NCI-H2081 (cell line): ENCODE results near the gene ABHD12.

Source experiments
- DNase-seq, 2 experiments: peaks; one replicate each; lab custom pipeline; 2025; lab: John Stamatoyannopoulos, UW

ABHD12 gene

DNA sequence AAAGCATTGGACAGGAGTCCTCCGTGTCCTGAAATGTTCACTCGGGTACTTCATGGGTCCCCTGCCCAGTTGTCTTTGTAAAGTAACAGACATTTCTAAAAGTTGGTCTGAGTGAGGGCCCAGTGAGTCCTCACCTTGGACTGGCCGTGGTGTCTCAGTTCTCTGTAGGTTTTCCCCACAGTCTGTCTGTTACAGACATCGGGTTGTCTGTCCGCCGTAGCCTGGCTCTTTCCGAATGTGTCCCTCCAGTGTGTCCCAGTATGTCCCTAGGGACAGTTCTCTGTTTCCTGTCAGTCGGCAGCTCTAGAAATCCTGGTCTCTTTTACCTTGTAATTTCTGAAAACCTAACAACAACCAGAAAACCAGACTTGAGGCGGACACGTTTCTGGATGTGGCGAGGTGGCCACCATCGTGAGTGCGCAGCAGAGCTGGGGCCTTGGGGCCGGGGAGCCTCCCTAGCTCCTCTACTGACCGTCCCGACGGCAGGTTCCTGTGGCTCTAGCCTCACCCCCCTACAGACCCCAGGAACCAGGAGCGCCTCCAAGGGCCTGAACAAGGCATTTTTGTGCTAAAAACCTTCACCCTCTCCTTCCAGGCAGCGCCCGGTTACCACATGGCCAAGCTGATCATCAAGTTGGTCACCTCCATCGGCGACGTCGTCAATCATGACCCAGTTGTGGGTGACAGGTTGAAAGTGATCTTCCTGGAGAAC lies 100.6 kb downstream of the ABHD12 start:
- no peak for DNase-seq

- no peak for DNase-seq
These were observed 102.1 kb downstream of the ABHD12 start for GRCh38 chr20:25288291-25289181.

DNA sequence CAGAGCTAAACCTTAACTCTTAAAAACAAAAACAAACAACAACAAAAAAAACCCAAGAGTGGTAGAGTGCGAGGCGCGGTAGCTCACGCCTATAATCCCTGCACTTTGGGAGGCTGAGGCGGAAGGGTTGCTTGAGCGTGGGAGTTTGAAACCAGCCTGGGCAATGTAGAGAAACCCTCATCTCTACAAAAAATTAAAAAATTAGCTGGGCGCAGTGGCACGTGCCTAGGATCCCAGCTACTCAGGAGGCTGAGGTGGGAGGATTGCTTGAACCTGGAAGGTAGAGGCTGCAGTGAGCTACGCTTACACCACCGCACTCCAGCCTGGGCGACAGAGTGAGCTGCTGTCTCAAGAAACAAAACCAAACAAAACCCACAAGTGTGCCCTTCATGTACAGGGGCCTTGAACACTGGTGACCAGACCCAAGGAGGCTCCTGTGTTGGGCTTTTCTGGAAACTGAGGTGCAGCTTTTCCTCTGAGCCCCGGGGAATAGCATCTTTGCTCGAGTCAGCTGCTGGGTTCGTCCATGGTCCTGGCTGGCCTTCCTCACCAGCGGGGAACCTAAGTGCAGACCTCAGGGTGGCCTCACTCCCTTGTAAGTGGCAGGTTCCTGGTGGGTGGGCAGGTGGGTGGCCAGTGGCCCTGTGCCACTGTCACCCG lies 102.9 kb downstream of the ABHD12 start:
- DNase-seq, result no peak

DNA sequence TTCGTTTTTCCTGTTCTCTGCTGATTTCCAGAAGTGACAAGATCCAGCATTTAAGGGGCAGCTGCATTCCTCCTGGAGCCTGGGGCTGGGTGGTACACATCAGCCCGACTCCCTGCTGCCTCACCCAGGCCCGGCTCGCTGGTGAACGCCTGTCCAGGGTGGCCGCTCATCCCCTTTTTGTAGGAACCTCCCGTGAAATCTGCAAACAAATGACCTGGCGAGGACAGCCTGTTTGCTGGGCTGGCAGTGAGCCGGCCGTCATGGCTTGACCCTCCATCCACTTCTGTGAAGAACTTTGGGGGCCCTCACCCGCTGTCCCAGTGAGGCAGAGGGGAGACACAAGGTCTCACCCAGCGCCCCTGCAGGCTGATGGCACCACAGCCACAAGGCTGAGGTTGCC lies 103.7 kb downstream of the ABHD12 start:
- no peak for DNase-seq

- no peak for DNase-seq
These were observed 104.5 kb downstream of the ABHD12 start for GRCh38 chr20:25285856-25286798.

GRCh38 chr20:25285091-25285647 lies 105.5 kb downstream of the ABHD12 start:
- DNase-seq, result no peak

GRCh38 chr20:25284131-25284601 lies 106.5 kb downstream of the ABHD12 start:
- DNase-seq, result no peak

DNA sequence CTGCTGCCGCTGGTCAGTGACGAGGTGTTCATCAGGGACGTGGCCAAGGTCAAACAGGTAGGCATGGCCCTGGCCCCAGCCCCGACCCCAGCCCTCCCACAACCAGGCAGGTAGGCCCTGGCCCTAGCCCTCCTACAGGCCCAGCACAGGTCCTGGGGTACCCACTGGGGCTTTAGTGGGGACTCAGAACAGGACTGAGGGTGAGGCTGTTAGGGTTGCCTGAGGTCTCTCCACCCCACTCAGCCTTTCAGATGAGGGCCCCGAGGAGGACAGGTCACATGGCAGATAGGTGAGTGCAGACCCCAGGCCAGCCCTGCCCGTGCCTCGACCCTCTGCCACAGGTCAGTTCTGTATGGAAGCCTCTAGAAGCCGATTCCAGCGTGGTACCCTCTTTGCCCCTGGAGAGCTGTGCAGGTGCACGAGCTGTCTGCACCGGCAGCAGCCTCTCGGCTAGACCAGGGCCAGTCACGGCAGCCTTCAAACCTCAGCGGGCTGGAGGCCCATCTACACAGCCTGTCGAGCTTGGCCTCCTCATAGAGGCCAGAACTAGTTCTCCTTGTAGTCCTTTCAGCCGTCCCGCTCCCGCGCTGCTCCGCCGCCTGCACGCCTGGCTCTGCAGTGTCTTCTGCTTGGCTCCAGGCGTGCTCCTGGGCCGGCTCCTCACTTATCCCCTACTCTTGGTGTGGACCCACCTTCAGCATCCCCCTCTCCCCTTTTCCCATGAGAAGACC lies 107.2 kb downstream of the ABHD12 start:
- no peak for DNase-seq

GRCh38 chr20:25282796-25283195 lies 107.8 kb downstream of the ABHD12 start:
- DNase-seq, result no peak

DNA sequence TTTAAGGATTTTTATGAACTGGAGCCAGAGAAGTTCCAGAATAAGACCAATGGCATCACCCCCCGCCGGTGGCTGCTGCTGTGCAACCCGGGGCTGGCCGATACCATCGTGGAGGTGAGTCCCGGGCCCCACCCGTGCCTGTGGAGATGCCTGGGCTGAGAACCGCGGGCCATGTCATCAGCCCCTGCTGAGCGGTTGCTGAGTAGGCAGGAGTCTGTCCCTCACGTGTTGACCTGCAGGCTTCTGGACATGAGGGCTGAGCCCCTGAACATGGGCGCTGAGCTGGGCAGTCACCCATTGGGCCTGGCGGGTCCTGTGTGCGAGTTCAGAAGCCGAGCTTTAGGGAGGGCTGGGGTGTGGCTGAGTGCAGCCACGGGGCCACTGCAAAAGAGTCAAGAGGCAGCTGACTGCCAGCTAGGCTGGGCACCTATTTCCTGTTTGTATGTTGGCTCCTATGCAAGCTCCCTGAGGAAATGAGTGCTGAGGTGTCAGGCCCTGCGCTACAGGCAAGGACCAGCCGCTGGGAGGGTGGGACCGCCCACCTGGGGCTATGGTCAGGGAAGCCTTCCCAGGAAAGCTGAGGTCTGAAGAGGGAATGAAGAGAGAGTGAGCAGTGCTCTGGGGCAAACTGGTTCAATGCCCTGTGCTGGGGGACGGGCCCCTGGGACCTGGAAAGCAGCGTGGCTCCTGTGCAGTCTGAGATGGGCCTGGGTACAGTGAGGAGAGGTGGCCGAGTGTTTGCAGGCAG lies 108.4 kb downstream of the ABHD12 start:
- DNase-seq, result peak in 1 of 2 experiments; percentile 16

GRCh38 chr20:25281541-25281991 lies 109.1 kb downstream of the ABHD12 start:
- peak; percentile 32 to 66 for DNase-seq

DNA sequence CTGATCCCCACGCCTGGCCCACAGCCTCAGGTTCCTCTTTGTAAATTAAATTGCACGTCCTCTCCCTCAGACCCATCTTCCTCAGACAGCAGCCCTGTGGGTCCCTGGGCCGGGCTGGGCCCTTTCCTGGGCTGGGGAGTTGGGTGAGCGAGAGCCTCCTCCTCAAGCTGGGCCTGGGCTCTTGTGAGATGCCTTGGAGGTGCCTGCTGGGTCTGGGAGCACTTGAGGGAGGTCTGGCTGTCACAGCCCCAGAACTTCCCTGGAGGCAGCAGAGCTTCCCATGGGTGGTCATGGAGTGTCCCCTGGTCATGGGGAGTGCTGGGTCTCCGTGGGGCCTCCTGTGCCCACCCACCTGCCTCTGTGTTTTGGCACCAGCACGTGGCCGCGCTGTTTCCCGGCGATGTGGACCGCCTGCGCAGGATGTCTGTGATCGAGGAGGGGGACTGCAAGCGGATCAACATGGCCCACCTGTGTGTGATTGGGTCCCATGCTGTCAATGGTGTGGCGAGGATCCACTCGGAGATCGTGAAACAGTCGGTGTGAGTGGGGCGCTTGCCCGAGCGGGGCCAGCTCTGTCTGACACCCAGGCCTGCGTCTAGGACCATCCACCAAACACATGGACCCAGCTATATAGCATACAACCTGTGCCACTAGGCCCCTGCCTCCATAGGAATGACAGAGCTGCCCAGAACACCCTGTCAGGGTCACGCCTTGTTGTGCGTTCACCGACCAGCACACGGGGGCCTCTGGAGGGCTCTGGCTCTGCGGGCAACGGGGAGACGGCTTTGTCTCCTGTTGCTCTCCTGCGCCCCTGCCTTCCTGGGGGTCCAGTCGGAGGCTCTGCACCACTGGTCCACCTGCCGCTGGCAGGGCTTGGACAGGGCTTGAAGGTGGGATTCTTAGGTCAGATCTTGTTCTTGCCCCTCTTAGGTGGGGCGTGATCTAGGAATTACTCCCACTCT lies 109.8 kb downstream of the ABHD12 start:
- DNase-seq, result no peak

GRCh38 chr20:25280051-25280573 lies 110.5 kb downstream of the ABHD12 start:
- peak; percentile 91 to 97 for DNase-seq

GRCh38 chr20:25279403-25279802 lies 111.2 kb downstream of the ABHD12 start:
- DNase-seq, result no peak

DNA sequence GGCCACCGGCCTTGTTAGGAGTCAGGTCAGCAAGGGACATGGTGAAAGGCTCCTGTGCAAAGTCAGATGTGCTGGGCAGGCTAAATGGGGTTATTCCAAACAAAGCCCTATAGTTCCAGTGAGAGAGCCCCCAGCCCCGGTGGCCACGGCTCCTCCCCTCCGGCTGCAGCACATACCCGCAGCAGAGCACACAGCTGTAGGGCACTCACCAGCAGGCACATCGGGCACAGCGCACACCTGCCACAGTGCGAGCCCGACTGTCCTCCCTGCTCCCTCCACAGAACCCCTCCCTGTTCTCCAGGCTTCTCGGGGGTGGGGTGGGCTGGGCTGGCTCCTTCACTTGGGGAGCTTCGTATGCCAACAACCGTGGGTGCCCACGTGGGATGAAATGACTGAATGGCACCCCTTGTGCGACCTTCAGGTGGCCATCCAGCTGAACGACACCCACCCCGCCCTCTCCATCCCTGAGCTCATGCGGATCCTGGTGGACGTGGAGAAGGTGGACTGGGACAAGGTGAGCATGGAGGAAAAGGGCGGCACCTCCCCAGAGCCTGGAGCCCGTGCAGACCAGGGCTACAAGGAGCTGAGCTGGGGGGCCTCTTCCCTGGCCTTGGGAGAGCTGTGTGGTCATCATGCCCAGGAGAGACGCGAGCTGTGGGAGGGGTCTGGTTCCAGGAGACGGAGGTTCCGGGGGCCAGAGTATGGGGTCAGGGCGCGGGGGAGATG lies 111.8 kb downstream of the ABHD12 start:
- no peak for DNase-seq

DNA sequence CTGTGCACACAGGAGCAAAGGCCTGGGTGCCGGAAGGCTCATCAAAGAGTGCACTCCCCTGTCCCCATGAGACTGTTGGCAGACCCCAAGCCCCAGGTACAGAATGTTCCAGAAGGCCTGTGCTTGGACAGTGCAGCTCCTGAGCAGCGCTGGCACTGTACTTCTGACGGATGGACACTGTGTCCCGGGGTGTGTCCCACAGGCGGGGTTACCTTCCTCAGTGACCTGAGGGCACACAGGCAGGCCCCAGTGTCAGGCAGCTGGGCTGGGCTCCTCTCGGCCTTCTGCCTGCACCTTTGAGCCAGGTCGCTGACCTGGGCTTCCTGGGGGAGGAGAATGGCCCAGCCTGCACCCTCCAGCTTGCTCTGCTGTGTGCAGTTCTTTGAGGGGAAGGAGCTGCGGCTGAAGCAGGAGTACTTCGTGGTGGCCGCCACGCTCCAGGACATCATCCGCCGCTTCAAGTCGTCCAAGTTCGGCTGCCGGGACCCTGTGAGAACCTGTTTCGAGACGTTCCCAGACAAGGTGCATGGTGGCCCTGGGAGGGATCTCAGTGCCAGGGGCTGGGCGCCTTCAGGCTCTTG lies 112.6 kb downstream of the ABHD12 start:
- DNase-seq, result no peak
